HG03196 (cell line): ENCODE results near the gene KHK.

Source experiments
- ATAC-seq: cut with Tn5 transposase; IDR thresholded peaks from one replicate; pipeline ENCODE4 v1.9.1; 2021; ENCODE audit not compliant: unreplicated experiment

Gene KHK

GRCh38 chr2:27126252-27126710, 39.7 kb downstream of the KHK start:
- no peak for ATAC-seq

GRCh38 chr2:27127883-27128667, 41.5 kb downstream of the KHK start:
- no peak for ATAC-seq

- ATAC-seq, result no peak
These were observed 42.3 kb downstream of the KHK start for GRCh38 chr2:27128668-27129571.

GRCh38 chr2:27130396-27130795, 43.8 kb downstream of the KHK start:
- ATAC-seq, result no peak

GRCh38 chr2:27131429-27131828, 44.9 kb downstream of the KHK start:
- ATAC-seq, result no peak

- no peak for ATAC-seq
These were observed 46.8 kb downstream of the KHK start for GRCh38 chr2:27133195-27133875.

GRCh38 chr2:27133905-27134780, 47.6 kb downstream of the KHK start, which contains the start of gene PREB:
TSS of gene PREB (minus strand) at chr2:27134636. CDS start at chr2:27134421, 215 bp downstream.
- peak; percentile 73 for ATAC-seq

- no peak for ATAC-seq
These were observed 48.4 kb downstream of the KHK start for GRCh38 chr2:27134781-27135477.

- no peak for ATAC-seq
These were observed 48.9 kb downstream of the KHK start for GRCh38 chr2:27135478-27135955.

GRCh38 chr2:27136751-27137150, 50.2 kb downstream of the KHK start:
- no peak for ATAC-seq

GRCh38 chr2:27137322-27137935, 50.9 kb downstream of the KHK start:
- ATAC-seq, result no peak

- no peak for ATAC-seq
These were observed 51.5 kb downstream of the KHK start for GRCh38 chr2:27138111-27138510.

- no peak for ATAC-seq
These were observed 52.7 kb downstream of the KHK start, which contains the start of gene PRR30 for GRCh38 chr2:27139310-27139709. TSS of gene PRR30 (minus strand) at chr2:27139410. CDS start at chr2:27138329, 1,081 bp downstream.

GRCh38 chr2:27143285-27143684, 56.7 kb downstream of the KHK start:
- no peak for ATAC-seq

- no peak for ATAC-seq
These were observed 59.1 kb downstream of the KHK start for GRCh38 chr2:27145682-27146081.

- no peak for ATAC-seq
These were observed 61.4 kb downstream of the KHK start for GRCh38 chr2:27147935-27148334.

- ATAC-seq, result no peak
These were observed 62.3 kb downstream of the KHK start, which contains the start of gene TCF23 for GRCh38 chr2:27148801-27149439. TSS of gene TCF23 (plus strand) at chr2:27149004. CDS start at chr2:27149134, 130 bp downstream.
